ENCODE results near the gene OSGEP.

- TF ChIP-seq TBL1XR1 (IDR thresholded peaks at IDR 0.05; ENCODE audit: borderline replicate concordance, low read length, partially characterized antibody) (no peak), CTCF (CRISPR knock-in tag; IDR thresholded peaks at IDR 0.05) (no peak), SP1 (IDR thresholded peaks at IDR 0.05) (no peak), SP1 (CRISPR knock-in tag; IDR thresholded peaks at IDR 0.05) (no peak), ZNF205 (CRISPR knock-in tag; IDR thresholded peaks at IDR 0.05) (no peak), GABPA (IDR thresholded peaks at IDR 0.05; ENCODE audit: low read depth, low read length) (no peak), GABPA (CRISPR knock-in tag; IDR thresholded peaks at IDR 0.05; ENCODE audit: low read depth) (no peak), E2F1 (CRISPR knock-in tag; IDR thresholded peaks at IDR 0.05) (no peak)
These were observed 15.9 kb downstream of the OSGEP start for GRCh38 chr14:20438664-20439063.
